Stimulated activated CD8-positive, alpha-beta memory T cell treated with anti-CD3 and anti-CD28 coated beads, Interleukin-15, amount 100 ng/mL, for 48 hours (primary cell): ENCODE measurements around the gene NAT8L.

Experiments
- DNase-seq, 2 donors: peaks; one replicate each; pipeline ENCODE4 v3.0.0-alpha.2; 2020; ENCODE audit warnings: low read depth in 2 of 2

NAT8L gene

DNA sequence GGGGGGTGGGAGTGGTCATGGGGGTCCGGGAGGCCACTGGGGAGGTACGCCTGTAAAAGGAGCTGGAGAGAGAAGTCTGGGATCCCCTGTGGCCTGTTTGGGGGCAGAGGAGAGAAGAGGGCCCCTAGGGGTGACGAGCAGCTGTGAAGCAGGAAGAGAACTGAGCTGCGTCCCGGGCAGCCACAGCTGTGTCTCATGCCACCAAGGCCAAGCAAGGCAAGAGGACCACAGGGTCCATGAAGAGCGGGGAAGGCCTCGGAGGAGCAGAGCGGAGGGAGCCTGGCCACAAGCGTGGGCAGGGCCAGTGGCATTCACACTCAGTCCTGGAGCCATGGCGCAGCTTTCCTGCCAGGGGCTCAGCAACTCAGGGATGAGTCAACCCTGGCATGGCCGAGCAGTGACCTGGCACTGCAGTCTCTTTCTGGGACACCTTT lies 13.6 kb upstream of the NAT8L start:
- DNase-seq = no peak

DNA sequence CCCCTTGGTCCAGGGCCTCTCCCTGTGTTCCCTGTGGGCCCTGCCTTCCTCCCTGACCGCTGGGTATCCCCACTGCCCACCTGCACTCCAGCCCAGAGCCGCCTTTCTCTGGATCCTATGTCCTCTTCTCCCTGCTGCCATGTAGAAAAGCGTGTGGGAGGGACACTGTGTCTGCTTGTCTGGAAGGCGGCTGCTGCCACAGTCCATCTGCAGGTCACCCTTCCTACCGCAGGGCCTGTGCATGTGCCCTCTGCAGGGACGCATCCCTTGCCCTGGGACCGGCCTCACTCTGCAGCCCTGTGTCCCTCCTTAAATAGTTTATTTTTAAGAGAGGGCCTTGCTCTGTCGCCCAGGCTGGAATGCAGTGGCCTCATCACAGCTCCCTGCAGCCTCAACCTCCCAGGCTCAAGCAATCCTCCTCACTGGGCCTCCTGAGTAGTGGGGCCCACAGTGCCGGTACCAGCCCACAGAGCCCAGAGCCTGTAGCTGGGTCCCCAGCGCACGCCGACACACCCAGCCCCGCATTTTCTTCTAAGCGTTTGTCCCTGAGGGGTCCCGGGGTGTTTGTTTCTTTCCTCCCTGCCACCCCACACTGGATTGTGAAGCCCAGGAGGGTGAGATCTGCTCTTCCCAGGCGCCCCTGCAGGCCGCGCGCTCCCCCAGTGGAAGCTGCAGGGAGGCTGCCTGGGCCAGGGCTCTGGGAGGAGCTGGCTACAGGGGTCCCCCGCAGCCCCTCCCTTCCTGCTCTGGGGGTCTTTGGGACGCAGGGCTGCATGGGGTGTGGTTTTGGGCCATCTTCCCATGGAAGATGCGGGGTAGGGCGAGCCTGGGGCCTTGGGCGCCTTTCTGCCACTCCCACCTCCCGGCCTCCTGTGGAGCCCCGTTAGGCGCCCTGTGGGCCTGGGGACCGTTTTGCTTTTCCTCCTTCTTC lies 12.8 kb upstream of the NAT8L start:
- no peak for DNase-seq

DNA sequence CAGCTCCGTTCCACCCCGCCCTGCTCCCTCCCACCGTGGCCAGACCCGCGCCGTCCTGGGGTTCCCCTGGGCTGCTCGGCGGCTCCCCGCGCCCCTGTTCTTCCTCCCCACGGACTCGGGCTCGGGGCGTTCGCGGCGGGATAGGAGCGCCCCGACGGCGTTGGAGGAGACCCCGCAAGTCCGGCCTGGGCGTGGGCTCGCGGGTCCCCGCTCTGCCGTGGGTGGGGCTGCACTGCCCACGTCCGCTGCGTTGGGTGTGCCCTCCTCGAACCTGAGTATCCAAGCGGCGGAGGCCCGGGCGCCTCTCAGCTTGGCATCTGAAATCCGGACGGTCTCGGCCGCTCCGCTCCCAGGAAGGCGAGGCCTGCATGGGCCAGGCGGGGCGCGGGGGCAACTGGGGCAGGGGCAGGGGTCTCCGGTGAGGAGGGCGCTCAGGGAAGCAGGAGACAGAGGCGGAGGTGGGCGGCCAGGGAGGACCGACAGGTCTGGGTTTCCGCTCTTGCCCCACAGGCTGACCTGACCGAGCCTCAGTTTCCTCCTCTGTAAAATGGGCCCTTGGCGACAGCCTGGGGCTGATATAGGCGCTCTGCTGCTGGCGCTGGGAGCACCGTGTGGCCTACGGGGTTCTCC lies 12.0 kb upstream of the NAT8L start:
- no peak for DNase-seq

DNA sequence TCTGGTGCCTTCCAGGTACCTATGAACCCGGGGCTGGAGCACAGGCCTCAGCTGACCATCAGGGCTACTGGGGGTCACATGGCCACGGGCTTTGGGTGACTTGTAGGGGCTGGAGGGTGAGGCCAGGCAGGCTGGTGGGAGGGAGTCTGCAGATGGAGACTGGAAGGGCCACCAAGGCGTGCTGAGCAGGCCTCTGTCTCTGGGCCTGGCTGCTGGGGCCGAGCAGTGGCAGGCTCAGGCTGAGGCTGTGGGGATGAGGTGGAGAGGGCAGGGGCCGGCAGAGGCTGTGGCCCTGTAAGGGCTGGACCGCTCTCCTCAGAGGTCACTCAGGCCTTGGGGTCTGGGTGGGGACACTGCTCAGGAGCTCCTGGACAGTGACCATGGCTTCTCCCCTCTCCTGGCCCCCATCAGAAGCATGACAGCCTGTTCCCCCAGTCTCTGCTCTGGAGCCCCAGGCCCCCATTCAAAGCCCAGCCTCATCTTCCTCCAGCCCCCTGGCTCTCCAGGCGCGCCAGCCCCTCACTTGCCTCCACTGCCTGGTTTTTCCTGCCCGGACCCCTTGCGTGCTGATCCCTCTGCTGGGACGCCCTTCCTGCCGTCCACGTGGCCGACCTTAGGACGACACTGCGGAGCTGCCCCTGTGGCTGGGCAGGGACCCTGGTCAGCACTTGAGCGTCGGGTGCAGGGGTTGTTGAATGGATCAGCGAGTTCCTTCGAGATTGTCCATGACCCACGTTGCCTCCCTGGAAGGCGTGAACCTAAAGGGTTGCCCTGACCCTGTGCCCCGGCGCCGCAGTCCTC lies 11.1 kb upstream of the NAT8L start:
- no peak for DNase-seq

DNA sequence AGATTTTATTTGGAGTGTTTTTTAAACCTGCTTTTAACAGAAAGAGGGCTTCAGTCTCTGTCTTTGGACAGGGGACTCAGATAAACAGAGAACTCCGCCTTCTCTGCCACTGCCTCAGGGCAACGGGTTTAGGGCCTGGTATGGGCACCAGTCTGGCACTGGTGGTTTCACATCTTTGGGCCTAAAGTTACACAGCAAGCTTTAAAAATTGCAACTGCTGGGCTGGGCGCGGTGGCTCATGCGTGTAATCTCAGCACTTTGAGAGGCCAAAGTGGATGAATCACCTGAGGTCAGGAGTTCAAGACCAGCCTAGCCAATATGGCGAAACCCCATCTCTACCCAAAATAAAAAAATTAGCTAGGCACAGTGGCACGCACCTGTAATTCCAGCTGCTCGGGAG lies 10.3 kb upstream of the NAT8L start:
- no peak for DNase-seq

DNA sequence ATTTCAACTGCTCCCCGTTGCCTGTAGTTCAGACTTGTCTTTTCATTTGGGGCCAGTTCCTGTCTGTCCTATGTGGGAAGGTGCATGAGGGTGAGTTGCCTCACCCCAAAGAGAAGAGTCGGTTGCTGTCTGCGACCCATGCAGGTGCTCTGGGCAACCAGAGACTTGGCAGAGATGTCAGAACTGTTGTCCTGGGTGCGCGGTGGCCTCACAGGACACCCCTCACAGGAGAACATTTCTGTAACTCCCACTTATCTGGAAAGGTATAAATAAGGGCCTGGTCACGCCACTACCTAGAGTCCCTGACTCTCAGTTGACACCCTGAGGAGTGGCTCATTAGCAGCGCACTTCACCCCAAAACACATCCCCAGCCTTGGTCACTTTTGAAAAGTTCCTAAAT lies 9.7 kb upstream of the NAT8L start:
- DNase-seq = no peak

DNA sequence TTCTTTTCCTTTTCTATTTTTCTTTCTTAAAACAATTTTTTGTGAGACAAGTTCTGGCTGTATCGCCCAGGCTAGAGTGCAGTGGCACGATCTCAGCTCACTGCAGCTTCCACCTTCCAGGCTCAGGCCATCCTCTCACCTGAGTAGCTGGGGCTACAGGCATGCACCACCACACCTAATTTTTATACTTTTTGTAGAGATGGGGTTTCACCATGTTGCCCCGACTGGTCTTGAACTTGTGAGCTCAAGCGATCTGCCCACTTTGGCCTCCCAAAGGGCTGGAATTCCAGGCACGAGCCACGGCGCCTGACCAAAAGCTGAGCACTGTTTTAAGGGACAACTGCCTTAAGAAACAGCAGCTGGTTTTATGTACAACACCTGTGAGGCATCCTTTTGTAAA lies 9.3 kb upstream of the NAT8L start:
- DNase-seq = no peak

DNA sequence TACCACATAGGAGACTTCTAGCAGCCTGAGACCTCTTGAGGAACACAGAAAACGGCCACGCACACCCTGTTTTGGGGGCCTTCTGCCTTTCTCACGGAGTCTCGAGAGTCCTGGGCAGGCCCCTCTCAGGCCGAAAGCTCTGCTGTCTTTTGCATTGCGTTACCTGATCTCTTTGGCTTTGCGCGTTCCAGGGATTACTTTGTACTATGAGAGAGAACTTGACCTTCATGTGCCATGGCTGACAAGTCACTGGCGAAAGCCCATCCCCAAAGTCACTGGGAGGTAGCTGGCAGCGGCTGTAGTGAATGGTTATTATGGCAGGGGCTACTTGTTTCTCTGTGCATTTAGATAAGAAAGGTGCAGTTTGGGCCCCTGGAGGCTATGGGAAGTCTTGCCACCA lies 8.0 kb upstream of the NAT8L start:
- no peak for DNase-seq

DNA sequence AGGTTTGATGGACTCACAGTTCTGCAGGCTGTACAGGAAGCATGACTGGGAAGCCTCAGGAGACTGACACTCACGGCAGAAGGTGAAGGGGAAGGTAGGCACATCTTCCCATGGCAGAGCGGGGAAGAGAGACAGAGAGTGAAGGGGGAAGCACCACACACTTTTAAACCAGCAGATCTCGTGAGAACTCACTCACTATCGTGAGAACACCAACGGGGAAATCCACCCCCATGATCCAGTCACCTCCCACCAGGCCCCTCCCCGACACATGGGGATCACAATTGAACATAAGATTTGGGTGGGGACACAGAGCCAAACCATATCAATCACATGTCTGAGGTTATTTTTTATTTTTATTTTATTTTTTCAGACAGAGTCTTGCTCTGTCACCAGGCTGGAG lies 4.9 kb upstream of the NAT8L start:
- DNase-seq = no peak

DNA sequence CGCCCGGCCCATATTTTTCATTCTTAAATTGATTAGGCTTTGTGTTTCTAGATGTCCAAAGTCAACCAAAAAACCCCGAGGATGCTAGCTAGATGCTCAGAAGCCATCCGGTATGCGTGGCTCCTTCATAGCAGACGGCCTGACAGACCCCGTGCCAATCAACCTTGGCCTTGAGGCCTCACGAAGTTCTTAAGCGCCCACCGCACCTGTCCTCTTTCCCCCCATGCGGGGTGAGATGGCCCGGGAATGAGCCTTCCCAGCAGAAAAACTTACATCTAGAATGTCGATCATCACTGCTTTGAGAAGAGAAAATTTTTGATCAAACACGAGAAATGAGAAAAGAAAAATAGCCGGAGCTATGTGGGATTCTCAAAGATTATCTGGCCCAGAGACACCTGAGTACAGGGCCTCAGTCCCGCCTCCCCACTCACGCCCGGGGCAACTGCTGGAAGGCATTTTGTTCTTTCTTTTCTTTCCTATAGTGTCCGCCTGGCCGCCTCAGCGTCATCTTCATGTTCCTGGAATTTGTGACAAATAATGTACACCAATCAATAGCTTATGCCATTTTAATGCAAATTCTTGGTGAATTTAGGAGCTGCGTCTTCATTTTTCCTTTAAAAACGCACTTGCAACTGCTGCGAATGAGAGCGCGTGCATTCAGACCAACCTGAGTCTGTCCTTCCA lies 1.6 kb upstream of the NAT8L start:
- no peak for DNase-seq

DNA sequence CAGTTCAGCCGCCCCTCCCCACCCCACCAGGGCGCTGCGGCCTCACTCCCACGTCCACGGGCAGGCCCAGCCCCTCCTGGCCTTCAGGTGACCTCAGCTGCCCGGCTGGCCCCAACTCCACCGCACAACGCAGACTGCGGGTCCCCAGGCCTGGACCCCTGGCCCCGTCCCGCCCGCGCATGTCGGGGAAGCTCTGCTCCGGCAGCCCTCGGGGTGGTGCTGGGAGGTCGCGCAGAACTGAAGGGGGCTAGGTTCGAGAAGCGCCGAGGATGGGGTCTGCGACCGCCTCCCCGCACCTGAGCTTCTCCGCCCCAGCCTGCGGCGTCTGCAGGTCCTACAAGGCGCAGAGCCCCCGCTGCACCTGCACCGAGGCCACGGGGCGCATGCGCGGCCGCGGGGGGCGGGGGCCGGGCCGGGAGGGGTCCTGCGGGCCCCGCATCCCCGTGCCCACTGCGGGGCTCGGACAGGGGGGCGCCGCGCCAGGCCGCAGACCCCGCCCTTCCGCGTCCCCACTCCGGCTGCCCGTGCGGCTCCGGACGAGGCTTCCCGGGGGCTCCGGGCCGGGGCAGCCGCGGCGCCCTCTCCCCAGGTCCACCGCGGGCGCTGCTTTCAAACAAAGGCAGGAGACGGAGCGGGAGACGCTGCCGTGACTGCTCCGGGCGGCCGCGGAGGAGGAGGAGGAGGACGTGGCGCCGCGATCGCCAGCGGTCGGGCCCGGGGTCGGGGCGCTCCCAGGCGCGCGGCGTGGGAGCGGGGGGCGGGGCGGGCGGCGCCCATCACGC lies 672 bp upstream of the NAT8L start:
- DNase-seq = no peak

DNA sequence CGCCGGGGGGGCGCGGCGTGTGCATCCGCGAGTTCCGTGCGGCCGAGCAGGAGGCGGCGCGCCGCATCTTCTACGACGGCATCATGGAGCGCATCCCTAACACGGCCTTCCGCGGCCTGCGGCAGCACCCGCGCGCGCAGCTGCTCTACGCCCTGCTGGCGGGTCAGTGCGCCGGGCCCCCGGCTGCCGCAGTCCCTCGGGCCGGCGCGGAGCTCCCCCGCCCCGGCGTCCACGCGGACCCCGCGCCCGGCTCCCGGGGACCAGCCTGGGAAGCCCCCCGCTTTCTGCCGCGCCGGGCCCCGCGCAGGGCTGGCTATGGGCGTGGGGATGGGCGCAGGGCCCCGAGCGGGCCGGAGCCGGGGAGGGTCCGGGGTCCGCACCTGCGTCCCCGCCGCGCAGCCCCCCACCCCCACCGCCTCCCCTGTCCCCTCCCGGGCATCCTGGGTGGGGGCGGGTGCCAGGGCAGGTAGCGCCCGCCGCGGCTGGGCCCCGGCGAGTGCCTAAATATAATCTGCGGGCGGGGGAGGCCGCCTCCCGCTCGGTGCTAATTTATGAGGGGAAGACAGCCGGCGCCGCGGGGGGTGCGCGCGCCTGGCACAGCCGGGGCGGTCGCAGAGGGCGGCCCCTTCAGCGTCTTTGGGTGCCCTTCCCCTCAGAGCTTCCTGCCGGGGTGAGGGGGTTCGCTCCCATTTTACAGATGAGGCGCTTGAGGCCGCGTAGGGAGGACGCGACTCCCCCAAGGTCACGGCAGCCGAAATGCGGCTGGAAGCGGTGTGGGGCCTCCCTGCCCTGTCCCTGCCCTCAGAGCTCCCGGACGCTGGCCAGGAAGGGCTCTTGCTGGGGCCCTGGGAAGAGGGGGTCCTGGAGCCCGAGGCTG lies 837 bp downstream of the NAT8L start:
- no peak for DNase-seq

DNA sequence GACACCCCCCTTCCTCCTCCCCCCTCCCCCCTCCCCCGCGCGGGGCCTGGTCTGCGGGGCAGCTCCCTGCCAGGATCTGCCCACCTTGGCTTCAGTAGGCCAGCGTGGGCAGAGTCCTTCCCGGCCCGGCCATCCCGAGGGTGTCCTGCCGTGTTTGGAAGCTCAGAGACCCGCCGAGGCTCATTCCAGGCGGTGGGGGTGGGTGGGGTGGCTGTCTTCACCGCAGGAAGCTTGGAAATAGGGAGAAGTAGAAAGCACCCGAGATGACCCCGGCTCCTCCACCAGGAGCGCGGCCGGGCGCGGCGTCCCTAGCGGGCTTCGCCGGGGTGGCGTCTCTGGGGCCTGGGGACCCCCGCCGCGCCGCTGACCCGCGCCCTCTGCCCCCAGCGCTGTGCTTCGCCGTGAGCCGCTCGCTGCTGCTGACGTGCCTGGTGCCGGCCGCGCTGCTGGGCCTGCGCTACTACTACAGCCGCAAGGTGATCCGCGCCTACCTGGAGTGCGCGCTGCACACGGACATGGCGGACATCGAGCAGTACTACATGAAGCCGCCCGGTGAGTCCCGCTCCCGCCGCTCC lies 1.6 kb downstream of the NAT8L start:
- DNase-seq = no peak

DNA sequence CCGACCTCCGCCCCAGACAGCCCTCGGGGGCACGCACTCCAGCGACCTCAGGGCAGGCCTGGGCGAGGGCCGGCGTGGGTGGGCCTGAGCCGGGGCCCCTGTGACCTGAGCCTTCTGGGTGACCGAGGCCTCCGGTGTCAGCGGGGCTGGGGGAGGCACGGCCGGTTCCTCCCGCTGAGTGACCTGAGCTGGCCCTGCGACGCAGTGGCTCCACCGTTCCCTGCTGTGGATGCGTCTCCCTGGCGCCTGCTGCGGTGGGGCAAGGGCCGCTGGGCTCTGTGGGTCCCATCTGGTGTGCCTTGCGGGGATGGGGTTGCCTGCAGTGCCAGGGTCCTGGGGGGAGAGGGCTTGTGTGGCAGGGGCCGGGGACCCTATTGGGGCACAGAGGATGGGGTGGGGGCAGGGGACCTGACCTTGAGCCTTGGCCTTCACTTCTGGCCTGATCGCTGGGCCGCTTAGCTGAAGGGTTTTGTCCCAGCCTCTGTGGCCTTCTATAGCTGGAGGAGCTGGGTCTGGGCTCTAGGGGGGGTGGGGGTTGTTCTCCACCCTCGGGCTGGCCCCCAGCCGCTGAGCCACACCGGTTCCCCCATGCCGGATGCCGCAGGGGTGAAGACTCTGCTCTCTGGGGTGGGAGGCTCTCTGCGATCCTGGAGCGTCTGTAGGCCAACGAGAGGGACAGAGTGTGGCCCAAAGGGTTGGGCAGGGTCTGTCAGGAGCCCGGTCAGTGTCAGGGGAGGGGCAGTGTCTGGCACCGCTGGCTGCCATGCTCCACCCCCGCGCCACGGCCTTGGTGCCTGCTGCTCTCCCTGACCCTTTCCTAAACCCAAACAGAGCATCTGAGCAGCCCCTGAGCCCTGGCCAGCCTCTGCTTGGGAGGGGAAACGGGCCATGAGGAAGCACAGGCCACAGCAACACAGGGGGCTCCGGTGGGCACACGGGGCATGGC lies 2.3 kb downstream of the NAT8L start:
- DNase-seq = no peak

DNA sequence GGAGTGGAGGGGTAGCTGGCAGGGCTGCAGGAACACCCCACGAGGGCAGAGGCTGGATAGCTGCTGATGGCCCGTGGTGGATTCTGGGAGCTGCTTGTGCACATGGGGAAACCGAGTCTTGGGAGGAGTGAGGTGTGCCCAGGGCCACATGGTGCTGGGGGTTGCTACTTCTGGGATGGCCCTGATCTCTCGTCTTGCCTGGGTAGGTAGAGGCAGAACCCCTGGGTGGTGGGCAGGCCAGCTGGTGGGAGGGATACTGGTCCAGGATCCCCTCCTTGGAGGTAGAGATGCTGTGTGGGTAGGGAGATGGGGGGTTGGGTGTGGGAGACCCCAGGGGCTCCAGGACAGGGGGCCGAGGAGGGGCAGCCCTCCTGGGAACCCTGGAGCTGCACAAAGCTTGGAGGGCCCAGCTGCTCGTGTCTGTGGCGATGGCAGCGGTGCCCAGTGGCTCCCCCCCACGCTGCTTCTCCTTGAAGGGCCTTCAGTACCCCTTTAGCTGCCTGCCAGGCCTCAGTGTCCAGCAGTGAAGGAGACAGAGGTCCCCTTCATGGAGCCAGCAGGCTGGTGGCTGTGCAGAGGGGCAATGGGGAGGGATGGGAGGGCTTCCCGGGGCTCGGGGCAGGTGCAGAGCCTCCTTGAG lies 3.2 kb downstream of the NAT8L start:
- no peak for DNase-seq

DNA sequence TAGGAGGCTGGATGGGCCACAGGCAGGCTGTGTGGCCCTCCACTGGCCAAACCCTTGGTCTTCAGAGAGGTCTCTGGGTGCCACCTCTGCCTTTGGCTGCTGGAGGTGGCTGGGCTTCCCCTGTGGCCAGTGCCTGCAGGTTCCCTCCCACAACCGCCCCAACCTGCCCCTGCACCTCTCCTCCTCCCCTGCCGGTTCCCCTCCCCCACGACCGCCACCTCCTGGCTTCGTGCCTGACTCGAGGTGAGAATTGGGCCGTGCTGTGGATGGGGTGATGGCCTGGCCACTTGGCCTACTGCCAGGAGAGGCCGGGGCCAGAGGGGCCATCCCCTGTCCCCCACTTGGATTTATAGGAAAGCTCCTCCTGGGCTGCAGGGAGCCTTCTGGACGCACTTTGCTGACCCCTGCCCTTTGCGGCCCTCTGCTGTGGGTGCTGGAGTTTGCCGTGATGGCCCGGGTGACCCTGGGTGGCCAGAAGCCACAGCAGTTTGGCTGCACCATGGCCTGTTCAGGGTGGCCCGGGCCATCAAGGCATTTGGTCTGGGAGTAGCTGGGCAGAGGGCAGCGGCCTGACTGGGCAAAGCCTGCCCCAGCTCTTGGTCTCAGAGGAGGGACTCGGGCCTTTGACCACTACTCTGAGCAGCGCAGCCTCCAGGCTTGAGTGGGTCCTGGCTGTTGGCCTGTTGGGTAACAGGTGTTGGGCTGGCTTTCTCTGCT lies 3.8 kb downstream of the NAT8L start:
- no peak for DNase-seq

DNA sequence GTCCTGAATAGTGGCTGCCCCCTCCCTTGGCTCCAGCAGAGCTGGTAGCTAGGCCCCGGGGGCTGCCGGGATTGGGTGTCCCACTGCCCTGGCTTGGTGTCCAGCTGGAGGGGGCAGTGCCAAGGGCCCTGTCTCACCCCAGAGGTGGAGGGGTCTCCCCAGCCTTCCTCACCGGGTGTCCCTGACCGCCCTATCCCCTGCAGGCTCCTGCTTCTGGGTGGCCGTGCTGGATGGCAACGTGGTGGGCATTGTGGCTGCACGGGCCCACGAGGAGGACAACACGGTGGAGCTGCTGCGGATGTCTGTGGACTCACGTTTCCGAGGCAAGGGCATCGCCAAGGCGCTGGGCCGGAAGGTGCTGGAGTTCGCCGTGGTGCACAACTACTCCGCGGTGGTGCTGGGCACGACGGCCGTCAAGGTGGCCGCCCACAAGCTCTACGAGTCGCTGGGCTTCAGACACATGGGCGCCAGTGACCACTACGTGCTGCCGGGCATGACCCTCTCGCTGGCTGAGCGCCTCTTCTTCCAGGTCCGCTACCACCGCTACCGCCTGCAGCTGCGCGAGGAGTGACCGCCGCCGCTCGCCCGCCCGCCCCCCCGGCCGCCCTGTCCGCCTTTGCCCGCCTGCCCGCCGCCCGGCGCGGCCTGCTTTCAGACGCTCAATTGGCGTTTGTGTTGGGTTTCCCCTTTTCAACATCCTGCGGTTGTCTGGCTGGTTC lies 4.6 kb downstream of the NAT8L start:
- DNase-seq = no peak
